Endodermal cell (in vitro differentiated cells): ENCODE results near the gene MAFG. TPM values are rescaled to one million over a fixed set of nuclear protein-coding genes. Genes with fewer than 3 reads are reported as not detected.

Experiments used
- DNase-seq: peaks from one replicate; pipeline ENCODE4 v3.0.0-alpha.2; 2017
- H3K27ac ChIP-seq: 2 replicates; pipeline ENCODE4 v1.5.1; 2013; ENCODE audit warnings: mild to moderate bottlenecking, low read depth, low read length, moderate library complexity
- H3K27me3 ChIP-seq: 2 replicates; pipeline ENCODE4 v1.6.1; 2013; ENCODE audit warnings: mild to moderate bottlenecking, low read length, moderate library complexity; ENCODE audit not compliant: insufficient read depth, control insufficient read depth, poor library complexity, severe bottlenecking
- H3K36me3 ChIP-seq: 2 replicates; pipeline ENCODE4 v1.7.0; 2013; ENCODE audit warnings: mild to moderate bottlenecking, low read length, moderate library complexity; ENCODE audit not compliant: control insufficient read depth, insufficient read depth
- H3K4me1 ChIP-seq: one replicate; pipeline ENCODE4 v1.7.0; 2013; ENCODE audit warnings: low read length; ENCODE audit not compliant: control insufficient read depth, insufficient read depth
- H3K4me3 ChIP-seq: 2 replicates; pipeline ENCODE4 v1.5.1; 2013; ENCODE audit warnings: mild to moderate bottlenecking, low read length, moderate library complexity
- H3K9ac ChIP-seq: 2 replicates; pipeline ENCODE4 v1.6.1; 2013; ENCODE audit warnings: mild to moderate bottlenecking, low read length, moderate library complexity; ENCODE audit not compliant: poor library complexity, severe bottlenecking; ENCODE audit errors: extremely low read depth
- H3K9me3 ChIP-seq: 2 replicates; pipeline ENCODE4 v1.6.1; 2013; ENCODE audit warnings: mild to moderate bottlenecking, low read length, moderate library complexity; ENCODE audit not compliant: control insufficient read depth
- H3K27ac Mint-ChIP-seq: 2 replicates; pipeline ENCODE4 v1.8.0; 2020; ENCODE audit warnings: mixed read lengths
- H3K27me3 Mint-ChIP-seq: 2 replicates; pipeline ENCODE4 v1.8.0; 2021; ENCODE audit warnings: mild to moderate bottlenecking, mixed read lengths; ENCODE audit not compliant: insufficient read depth
- H3K36me3 Mint-ChIP-seq: 2 replicates; pipeline ENCODE4 v1.8.0; 2020; ENCODE audit warnings: low read depth, mixed read lengths
- H3K4me1 Mint-ChIP-seq: 2 replicates; pipeline ENCODE4 v1.8.0; 2020; ENCODE audit warnings: mixed read lengths
- H3K4me3 Mint-ChIP-seq: 2 replicates; pipeline ENCODE4 v1.8.0; 2020; ENCODE audit warnings: mild to moderate bottlenecking, moderate library complexity, mixed read lengths
- H3K9me3 Mint-ChIP-seq: 2 replicates; pipeline ENCODE4 v1.8.0; 2020; ENCODE audit warnings: mild to moderate bottlenecking, mixed read lengths
- CTCF ChIP-seq: fragments of 200-600 bp; sonication (generic); conservative IDR thresholded peaks from 2 replicates; pipeline ENCODE4 v1.5.0; 2021; ENCODE audit warnings: antibody characterized with exemption, mild to moderate bottlenecking
- WGBS, 2 experiments: methylation state at CpG; one replicate each; pipeline versions ENCODE4 v1.1.5 to v1.1.7; 2013; ENCODE audit warnings: missing lambda C conversion rate in 2 of 2, mixed read lengths in 1 of 2; ENCODE audit not compliant: insufficient coverage in 1 of 2, insufficient read length in 1 of 2; 5-methylcytosine and 5-hydroxymethylcytosine counted together
- total RNA-seq, 2 donors: library from RNA; stranded (reverse); fragmentation: NEBNext Ultra II Directional in 1 of 2; extraction: Animal tissue kit (Norgen Biotek cat#: 25700) in 1 of 2; gene quantifications; 2 replicates in 1 of 2; 3 replicates in 1 of 2; pipeline ENCODE4 v1.2.1, GENCODE V29; 2021

Gene MAFG
- total RNA-seq, 2 donors from 2014 or later = 39.9 to 54.1 TPM

- H3K27me3 ChIP-seq = no peaks in the 10 kb centered on the region
- no peaks in the 10 kb centered on the region for H3K36me3 ChIP-seq
- Mint-ChIP-seq H3K4me1 (no peaks in the 10 kb centered on the region), H3K9me3 (no peaks in the 10 kb centered on the region), H3K27ac (no peak overlapping the region), H3K4me3 (no peak overlapping the region), H3K36me3 (no peaks in the 10 kb centered on the region), H3K27me3 (peaks cover 29% of the 10 kb centered on the region)
- no peak overlapping the region for H3K27ac ChIP-seq
- DNase-seq = no peak
- 51 to 74% methylated on average over 5 to 11 of the region's 12 CpGs for WGBS, 2 experiments
- TF ChIP-seq CTCF = no peak
- H3K4me1 ChIP-seq = no peaks in the 10 kb centered on the region
- H3K4me3 ChIP-seq = no peak overlapping the region
- H3K9me3 ChIP-seq = no peaks in the 10 kb centered on the region
- H3K9ac ChIP-seq = no peak overlapping the region
Observed at GRCh38 chr17:81942167-81942553, 14.6 kb upstream of the MAFG start.

- no peak for TF ChIP-seq CTCF
- Mint-ChIP-seq H3K36me3 (no peaks in the 10 kb centered on the region), H3K4me3 (no peak overlapping the region), H3K27me3 (peaks cover 27% of the 10 kb centered on the region), H3K9me3 (no peaks in the 10 kb centered on the region), H3K27ac (no peak overlapping the region), H3K4me1 (no peaks in the 10 kb centered on the region)
- WGBS, 2 experiments = 63 to 67% methylated on average over 18 to 30 of the region's 30 CpGs
- Histone ChIP-seq H3K27me3 (no peaks in the 10 kb centered on the region), H3K36me3 (no peaks in the 10 kb centered on the region), H3K4me3 (no peak overlapping the region), H3K9me3 (no peaks in the 10 kb centered on the region), H3K4me1 (no peaks in the 10 kb centered on the region), H3K27ac (no peak overlapping the region), H3K9ac (no peak overlapping the region)
- DNase-seq = peak; percentile 72
Observed at GRCh38 chr17:81941484-81942166, 14.1 kb upstream of the MAFG start.

- Histone ChIP-seq H3K4me1 (no peaks in the 10 kb centered on the region), H3K27me3 (no peaks in the 10 kb centered on the region), H3K27ac (no peak overlapping the region), H3K4me3 (no peak overlapping the region), H3K36me3 (no peaks in the 10 kb centered on the region), H3K9me3 (no peaks in the 10 kb centered on the region), H3K9ac (no peak overlapping the region)
- 93 to 94% methylated on average over 44 to 56 of the region's 56 CpGs for WGBS, 2 experiments
- no peak overlapping the region for H3K27ac Mint-ChIP-seq
- no peaks in the 10 kb centered on the region for H3K4me1 Mint-ChIP-seq
- peaks cover 27% of the 10 kb centered on the region for H3K27me3 Mint-ChIP-seq
- no peak overlapping the region for H3K4me3 Mint-ChIP-seq
- no peak for DNase-seq
- no peaks in the 10 kb centered on the region for H3K9me3 Mint-ChIP-seq
- no peaks in the 10 kb centered on the region for H3K36me3 Mint-ChIP-seq
- no peak for TF ChIP-seq CTCF
Observed at GRCh38 chr17:81940538-81941483, 13.3 kb upstream of the MAFG start.
